ENCODE results near the gene SLC41A3.
"Not testable (repeated sequence)": the region's sequence is repeated elsewhere in the genome, so short reads cannot be mapped to it uniquely, and the experiment has no call there.

SLC41A3 gene

GRCh38 chr3:125958511-125959316, 125.2 kb downstream of the SLC41A3 start:
- peak; percentile 11 for DNase-seq (ENCODE audit: low spot score)

DNA sequence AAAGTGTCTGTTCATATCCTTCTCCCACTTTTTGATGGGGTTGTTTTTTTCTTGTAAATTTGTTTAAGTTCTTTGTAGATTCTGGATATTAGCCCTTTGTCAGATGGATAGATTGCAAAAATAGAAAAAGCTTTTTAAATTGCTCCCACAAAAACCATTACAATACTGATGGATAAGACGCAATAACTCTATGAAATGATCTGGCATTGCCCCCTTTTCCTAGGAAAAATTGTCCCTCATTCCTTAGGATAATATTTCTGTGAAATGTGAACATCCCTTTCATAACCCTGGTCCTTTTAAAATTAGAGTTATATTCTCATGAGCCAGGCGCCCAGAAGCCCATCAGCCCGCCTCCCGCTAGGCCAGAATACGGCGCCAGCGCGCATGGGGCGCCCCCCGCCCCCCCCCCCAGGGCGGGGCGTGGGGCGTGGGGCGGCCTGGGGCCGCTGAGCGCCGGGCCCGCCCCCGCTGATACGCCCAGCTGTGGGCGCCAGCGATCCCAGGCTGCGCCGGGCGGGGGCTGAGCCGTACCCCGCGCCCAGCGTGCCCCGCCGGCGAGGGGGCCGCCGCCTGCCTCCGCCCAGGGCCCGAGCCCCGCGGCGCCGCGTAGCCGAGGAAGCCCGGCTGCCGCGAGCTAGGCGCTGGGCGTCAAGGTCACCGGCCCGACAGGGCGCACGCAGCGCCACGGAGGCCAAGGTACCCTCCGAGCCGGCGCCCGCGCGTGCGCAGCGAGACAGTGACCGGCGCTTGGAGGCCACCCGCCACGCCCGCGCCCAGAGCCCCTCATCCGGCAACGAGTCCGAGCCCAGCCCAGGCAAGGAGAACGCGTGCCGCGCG, 126.0 kb downstream of the SLC41A3 start:
- peak; percentile 11 for DNase-seq (ENCODE audit: low spot score)

- not testable (repeated sequence) for DNase-seq (ENCODE audit: low spot score)
Observed at GRCh38 chr3:125957020-125957419, 126.9 kb downstream of the SLC41A3 start.
